Measurements from ENCODE around the gene GRPEL2.
"Not testable (repeated sequence)": the region's sequence is repeated elsewhere in the genome, so short reads cannot be mapped to it uniquely, and the experiment has no call there.

Gene GRPEL2

DNA sequence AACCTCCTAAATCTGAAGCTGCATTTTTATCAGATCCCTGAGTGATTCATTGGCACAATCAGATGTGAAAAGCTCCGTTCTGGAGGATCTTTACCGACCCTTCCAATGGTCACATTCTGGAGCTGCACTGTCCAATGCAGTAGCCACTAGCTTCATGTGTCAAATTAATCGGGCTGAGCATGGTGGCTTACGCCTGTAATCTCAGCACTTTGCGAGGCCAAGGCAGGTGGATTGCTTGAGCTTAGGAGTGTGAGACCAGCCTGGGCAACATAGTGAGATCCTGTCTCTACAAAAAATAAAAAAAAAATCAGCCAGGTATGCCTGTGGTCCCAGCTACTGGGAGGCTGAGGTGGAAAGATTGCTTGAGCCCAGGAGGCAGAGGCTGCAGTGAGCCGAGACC, 30.1 kb downstream of the GRPEL2 start:
- DNase-seq (ENCODE audit: low read depth in 2 of 3, low spot score in 2 of 3) = no peak

DNA sequence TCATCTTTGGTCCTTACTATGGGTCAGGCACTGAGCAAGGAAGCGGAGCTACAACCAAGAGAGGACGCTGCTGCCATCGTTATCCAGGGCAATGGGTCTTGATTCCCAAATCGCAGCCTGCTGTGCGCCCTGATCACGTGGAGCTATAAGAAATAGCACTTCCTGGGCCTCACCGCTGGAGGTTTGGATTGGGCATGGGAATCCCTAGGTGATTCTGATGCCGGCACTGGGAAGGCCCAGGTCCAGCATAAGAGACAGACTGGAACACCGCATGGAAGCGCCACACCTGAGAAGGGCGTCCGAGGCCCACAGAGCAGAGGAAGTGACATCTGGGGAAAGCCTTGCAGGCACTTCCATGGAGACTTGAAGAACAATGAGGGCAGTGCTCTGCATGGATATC, 30.8 kb downstream of the GRPEL2 start:
- DNase-seq (ENCODE audit: low read depth in 2 of 3, low spot score in 2 of 3) = no peak

DNA sequence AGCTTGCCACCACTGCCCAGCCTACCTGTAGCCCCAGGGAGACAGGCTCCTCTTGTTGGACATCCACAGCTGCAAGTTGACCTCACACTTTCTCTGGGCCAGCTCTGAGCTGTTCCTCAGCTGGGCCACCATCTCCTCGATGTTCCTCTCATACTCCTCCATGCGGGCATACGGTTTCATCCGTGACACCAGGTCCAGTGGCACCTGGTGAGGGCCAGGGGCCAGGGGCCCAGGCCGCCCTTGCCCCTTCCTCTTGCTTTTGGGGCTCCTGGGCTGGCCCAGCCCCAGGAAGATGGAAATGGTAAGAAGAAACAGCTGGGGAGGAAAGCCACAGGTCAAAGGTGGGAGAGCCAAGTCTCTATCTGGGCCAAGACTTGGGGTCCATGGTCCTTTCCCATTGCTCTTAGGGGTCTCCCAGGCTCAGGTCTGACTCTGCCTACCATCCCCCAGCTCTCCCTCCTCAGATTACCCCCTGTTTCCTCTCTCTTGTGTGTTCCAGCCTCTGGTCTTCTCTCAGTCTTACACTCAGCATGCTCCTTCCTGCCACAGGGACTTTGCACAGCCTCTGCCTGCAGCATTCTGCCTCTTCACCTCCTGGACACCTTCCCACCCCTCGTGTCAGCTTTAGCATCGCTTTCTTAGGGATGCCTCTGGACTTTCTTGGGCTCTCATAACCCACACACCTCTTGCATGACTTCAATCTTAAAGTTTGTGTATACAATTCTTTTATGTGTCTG, 31.6 kb downstream of the GRPEL2 start:
- no peak for DNase-seq (ENCODE audit: low read depth in 2 of 3, low spot score in 2 of 3)

DNA sequence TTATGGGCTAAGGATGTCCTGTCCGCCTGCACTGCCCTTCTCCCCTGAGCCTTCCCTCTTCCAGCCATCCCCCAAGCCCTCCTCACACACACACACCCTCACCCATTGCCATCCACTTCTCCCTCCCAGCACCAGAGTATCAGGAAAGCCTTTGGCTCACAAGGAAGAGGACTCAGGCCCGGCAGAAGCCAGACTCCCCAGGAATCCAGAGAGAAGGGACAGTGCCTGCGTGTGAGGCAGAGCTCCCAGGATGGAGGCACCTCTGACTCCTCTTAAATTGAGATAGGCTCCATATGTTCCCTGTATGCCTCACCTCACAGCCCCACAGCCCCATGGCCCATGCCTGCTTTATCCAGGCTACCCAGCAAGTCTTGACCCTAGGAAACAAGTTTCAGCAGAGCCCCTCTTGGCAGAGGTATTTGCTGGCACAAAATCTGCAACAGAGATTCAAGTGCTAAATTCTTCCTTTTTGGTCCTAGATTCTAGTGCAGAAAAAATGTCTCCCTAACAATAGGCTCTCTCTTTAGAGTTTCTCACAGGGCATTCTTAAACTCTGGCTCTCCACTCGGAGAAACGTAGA, 33.0 kb downstream of the GRPEL2 start:
- DNase-seq (ENCODE audit: low read depth in 2 of 3, low spot score in 2 of 3) = no peak

DNA sequence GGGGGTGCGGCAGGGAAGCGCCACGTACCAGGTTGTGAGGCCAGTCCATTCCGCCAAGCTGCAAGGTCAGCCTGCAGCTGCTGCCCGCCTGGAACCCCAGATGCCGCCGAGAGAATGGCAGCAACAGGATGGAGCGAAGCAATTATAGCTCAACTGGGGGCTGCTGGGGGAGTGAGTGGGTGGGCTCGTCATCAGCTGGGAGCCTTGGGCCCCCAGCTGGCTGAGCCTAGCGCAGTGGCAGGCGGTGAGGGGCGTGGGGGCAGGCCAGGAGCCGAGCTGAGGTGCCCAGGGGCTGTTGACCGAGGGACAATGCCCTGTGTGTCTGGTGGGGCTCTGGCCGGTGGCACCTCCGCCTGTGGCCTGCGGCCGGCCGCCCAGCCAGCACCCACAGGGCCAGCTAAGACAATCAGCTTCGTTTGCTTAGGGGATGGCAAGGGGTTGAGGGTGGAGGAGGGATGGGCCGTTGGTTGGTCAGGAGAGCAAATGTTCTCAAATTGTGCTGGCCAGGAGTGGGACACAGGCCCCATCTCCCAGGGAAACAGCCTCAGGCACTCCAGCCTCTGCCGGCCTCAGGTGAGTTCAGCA, 34.0 kb downstream of the GRPEL2 start, which contains the start of gene IL17B:
Gene IL17B (minus strand): TSS at position 116 of the 585 bp plus-strand sequence. CDS start 67 bp downstream, at position 49.
- DNase-seq (ENCODE audit: low read depth in 2 of 3, low spot score in 2 of 3) = no peak

DNA sequence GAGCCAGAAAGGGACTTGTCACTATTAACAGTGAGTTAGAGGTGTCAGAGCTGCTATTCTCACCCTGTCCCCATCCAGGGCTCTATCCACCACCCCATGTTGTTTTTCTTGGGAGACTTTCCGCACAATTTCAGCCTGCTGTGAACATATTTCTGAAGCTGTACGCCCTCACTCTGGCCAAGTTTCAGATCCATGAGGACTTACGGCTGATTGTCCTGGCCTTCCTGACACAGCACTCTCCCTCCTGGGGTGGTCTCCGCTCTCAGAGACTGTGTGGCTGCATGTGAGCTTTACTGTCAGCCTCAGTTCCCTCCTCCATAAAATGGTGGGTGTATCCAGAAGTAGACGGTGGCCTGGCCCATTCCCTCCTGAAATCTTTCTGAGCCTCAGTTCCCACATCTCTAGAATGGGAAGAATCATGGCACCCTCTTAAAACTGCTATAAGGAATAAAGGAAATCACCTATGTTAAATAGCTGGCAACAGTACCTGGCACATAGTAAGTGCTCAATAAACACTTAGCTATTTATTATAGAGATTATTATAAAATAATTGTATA, 34.6 kb downstream of the GRPEL2 start:
- no peak for DNase-seq (ENCODE audit: low read depth in 2 of 3, low spot score in 2 of 3)

DNA sequence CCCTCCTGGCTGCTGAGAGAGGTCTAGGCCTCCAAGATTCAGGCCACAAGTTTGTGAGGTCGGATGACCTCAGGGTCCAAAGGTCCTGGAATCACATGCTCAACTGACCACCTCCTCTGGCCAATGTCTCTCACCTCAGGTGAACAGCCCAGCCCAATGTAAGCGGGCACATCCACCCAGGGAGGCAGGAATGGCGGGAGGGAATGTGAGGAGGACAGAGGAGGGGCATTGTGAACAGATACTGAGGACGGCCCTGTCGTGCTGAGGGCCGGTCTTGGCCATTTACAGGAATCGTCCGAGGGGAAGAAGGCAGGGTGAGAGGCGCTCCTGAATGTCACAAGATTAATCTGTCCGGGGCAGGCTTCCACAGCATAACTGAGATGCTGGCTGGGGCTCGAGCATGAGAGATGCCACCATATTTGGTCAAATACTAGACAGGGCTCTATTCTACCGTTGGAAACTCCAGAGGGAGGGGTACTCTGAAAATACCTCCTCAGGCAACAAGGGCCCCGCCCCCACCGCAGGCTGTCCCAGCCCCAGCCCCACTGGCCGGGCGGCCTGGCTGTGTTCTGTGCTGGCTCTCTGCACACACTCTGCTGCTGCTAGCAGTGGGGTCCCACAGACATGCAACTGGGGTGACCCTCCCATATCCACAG, 35.3 kb downstream of the GRPEL2 start:
- no peak for DNase-seq (ENCODE audit: low read depth in 2 of 3, low spot score in 2 of 3)

DNA sequence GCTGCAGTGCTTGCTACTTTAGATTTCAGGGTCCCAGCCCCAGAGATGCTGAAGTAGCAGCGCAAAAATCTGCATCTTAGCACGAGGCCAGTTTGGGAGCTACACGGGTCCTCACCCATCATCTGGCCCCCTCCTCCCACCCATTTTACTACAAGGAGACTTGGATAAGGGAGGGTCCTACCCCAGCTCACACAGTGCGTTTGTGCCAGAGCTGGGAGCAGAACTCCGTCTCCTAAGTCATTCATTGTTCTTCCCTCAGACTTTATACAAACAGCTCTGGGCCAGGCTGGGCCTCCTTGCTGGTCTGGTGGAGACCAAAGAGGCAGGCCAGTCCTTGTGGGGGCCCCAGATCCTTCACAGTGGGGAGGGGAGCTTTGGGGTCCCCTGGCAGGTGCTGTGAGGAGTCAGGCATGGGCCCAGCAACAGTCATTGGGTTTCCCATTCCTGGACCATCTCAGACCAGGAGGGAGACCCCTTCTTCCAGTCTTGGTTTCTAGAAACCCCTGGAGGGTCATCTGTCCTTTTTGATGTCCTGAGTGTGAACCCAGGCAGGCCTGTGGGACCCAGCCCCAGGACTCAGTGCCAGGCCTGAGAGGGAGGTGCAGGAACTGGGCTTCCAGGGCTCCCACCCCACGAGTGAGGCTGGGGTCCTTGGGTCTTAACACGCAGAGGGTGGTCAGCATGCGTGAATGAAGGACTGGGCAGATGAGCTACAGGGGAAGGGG, 36.1 kb downstream of the GRPEL2 start:
- DNase-seq (ENCODE audit: low read depth in 2 of 3, low spot score in 2 of 3) = no peak

DNA sequence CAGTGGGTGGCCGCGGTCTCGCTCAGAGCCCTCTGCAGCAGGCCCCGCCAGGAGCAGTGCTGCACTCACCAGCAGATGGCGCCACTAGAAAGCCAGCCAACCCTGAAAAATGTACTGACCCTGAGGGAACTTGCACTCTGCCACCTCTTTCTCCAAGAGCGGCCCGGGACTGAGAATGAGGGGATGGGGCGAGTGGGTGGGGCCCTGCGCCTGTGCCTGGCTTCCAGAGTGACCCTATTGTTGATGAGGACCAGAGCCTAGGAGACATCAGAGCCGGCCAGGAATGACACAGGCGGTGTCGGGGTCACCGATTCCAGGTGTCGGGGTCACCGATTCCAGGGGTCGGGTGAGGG, 36.7 kb downstream of the GRPEL2 start:
- DNase-seq (ENCODE audit: low read depth in 2 of 3, low spot score in 2 of 3) = peak; percentile 29 to 72 (median 72)

DNA sequence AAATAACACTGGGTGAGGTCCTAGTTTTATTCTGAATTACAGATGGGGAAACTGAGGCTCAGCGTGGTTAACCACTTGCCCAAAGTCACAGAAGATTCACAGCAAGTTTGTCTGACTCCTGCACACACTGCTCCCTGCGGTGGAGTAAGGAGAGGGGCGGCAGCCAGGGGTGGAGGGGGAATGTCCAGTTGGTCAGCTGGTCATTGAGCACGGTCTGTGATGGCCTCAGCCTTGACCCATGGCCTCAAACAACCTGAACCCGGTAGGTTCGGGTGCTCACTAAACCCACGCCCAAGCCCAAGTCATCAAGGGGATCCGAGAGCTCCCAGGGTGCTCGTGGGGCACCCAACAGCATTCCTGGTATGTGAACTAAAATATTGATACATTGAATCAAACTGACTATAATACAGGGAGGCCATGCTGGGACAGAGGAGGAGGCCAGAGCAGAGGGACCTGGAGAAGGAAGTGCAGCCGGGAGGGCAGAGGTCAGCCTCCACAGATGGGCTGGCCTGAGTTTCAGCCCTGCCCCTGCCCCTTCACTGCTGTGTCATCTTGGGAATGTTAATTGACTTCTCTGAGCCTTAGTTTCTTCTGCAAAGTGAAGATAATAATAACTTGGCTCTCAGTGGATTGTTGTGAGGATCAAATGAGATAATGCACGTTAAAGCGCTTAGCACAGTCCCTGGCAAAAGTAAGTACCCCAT, 37.4 kb downstream of the GRPEL2 start:
- no peak for DNase-seq (ENCODE audit: low read depth in 2 of 3, low spot score in 2 of 3)

DNA sequence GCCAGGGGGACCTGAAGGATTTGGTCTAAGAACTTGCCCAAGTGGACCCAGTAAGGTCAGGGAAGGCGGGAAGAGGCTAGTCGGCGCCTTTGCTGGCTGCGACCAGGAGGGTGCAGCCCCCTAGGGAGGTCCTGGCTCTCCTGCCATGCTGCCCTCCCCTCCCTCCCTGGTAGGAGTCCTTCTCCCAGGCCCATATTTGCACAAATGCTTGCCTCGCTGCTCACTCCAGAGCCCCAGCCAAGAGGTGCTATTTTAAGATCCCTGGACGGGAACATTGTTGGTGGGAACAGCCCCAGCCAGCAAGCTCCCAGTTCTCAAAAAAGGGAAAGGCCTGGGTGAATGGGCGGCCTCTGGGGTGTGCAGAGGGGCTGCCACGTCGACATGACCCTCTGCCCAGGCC, 38.1 kb downstream of the GRPEL2 start:
- no peak for DNase-seq (ENCODE audit: low read depth in 2 of 3, low spot score in 2 of 3)

DNA sequence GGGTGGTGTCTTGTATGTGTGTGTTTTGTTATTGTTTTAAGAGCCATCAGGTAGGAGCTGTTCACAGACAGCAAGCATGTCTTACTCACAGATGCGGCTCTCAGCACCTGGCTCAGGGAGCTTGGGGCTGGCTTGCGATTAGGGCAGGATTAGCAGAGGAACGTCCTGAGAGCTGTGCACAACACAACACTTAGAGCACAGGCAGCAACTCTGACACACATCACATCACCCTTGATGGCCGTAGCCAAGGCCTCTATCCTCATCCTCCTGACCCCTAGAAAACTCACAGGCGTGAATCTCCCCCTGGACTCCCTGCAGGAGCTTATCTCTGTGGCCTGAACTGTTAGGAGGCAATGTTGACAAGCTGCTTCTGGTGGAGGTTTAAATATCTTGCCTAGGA, 40.9 kb downstream of the GRPEL2 start:
- no peak for DNase-seq (ENCODE audit: low read depth in 2 of 3, low spot score in 2 of 3)

DNA sequence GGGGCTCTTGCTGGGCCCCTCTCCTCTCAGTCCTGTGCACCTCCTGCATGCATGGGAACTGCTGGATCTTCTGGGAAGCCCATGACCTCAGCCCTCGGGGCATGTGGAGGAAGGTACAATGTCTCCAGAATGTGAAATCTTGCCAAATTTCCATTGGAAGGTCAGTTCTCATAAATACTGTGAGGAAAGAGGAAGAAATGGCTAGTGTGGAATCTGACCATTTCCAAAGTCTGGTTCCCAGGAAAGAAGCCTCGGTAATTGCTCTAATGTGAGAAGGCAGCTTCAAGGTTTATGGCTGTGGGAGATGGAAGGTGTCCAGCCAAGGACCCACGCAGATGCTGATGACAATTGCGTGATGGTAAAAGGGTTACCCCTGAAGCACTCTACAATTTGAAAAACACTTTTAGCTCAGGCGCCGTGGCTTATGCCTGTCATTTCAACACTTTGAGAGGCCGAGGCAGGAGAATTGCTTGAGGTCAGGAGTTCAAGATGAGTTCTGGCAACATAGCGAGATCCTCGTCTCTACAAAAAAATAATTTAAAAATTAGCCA, 41.9 kb downstream of the GRPEL2 start:
- DNase-seq (ENCODE audit: low read depth in 2 of 3, low spot score in 2 of 3) = no peak

DNA sequence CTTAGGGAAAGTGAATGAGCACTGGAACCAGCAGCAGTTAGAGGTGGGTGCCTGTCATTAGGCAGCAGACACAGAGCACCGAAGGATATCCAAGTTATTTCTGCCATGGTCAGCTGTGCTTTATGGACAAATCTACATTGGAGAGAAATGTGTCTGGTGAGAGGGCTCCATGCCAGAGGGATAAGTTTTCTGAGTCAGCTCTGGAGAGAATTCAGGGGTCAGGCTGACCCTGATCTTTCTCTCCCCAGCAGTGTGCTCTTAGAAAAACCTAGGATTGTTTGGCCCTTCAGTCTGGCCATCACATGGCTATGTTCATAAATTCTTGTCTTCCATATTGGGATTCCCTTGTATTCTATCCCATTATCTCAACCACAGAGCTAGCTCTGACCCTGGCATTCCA, 42.7 kb downstream of the GRPEL2 start:
- DNase-seq (ENCODE audit: low read depth in 2 of 3, low spot score in 2 of 3) = no peak

DNA sequence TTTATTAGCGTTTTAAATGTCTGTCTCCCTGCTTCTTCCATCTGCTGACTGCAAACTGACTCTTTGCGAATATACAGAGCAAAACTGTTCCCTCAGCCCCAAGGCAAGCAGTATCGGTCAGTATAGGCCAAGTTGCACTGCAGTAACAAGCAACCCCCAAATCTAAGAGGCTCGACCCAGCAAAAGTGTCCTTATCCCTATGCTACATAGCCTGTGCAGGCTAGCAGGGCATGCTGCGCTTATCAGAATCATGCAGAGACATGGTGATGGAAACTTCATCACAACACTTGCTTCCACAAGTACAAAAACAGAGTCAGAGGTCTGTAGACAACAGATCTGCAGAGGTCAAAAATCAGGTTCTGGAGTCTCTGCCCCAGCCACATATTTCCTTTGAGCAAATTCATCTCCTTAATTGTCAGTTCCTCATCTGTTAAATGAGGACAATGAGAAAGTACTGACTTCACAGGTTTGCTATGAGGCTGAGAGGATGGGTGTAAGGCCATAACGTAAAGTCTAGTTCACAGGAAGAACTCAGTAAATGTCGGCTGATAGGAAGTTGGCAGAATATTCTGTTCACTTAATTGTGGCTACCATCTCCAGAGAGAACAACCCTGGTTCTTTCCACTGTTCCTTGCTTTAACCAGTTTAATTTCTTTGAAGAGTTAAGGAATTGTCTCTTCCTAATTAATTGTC, 43.3 kb downstream of the GRPEL2 start:
- no peak for DNase-seq (ENCODE audit: low read depth in 2 of 3, low spot score in 2 of 3)

DNA sequence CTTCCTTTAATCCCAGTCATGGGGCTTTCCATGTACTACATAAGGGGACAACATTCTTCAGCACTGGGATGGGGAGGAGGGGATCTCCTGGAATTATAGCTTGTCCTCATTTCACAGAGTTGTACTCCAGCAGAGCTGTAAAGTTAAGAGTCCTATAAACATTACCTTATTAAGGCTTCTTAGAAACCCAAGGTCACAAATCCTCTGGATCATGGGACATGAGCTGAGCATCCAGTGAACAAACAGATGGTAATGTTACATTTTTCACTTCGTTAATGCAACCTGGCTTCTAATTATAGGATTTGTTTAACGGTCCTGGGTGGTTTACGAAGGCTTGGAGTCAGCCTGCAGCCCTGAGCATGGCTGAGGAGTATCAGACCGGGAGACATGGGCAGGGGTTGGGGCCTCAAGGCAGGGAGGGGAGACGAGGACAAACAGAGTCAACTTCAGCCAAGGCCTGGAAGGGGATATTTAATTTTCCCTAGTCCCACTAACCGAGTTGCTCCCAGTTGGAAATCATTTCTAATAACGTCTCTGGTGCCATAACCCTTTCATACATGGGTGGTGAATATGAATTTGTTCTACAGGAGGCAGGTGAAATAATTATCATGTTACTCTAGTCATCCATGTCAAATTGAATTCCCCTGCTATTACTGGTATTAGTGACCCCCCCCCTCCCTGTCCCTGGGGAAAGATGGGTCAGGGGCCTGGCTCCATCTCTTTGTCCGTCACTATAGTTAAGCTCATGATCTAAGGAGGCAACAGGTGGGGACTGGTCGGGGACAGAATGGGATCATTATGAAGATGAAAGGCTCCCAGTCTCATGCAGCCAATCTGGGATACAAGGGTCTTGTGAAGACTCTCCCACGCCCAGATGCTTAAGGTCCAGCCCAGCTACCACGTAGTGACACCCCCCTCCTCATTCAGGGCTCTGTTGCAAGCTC, 44.5 kb downstream of the GRPEL2 start:
- no peak for DNase-seq (ENCODE audit: low read depth in 2 of 3, low spot score in 2 of 3)

DNA sequence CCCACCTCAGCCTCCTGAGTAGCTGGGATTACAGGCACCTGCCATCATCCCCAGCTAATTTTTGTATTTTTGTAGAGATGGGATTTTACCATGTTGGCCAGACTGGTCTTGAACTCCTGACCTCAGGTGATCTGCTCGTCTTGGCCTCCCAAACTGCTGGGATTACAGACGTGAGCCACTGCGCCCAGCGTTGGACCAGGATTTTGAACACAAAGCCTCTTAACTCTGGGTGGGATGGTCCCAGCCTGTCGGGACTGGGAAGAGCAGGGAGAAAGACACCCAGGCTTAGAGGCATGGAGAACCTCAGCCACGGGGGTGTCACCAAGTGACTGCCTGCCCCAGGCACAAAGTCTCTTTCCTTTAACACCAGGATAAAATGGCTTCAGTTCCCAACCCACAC, 45.8 kb downstream of the GRPEL2 start:
- DNase-seq (ENCODE audit: low read depth in 2 of 3, low spot score in 2 of 3) = not testable (repeated sequence)

DNA sequence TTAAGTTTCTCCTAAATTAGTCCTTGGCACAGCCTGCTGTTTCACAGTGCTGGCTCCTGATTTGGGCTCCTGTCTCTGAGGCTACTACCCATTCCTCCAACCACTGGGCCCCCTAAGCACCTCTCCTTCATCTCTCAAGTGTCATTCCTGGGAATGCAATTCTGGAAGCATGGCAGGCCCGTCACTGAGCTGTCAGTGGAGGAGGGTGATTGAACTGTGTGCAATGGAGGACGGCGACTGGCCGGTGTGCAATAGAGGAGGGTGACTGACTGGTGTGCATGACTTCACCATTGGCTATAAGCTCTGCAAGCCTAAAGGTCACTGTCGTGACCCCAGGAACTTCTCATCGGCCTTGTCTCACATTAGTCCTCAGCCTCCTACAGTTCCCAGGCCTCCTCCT, 46.2 kb downstream of the GRPEL2 start:
- DNase-seq (ENCODE audit: low read depth in 2 of 3, low spot score in 2 of 3) = no peak

DNA sequence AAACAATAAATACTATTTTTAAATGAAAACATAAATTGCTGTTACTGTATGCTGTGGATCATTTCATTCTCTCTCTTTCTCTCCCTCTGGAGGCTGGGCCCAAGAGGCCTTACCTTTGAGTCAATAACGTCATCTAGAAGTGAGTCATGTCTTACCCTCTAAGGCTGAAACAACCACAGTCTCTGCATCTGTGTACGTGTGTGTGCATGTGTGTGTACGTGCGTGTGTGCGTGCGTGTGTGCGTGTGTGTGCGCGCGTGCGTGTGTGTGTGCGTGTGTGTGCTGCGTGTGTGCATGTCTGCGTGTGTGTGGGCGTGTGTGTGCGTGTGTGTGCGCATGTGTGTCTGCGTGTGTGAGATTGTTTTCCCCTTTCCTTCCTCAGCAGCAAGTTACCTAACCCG, 47.4 kb downstream of the GRPEL2 start:
- DNase-seq (ENCODE audit: low read depth in 2 of 3, low spot score in 2 of 3) = no peak
